Skeletal muscle satellite cell (primary cell): ENCODE data around the gene RPL10A.
A peak's percentile ranks its signal among the peaks of the same experiment; 100 is the strongest.

Experiments used
- H3K27me3 ChIP-seq: 2 replicates; pipeline ENCODE4 v1.7.0; 2013; ENCODE audit warnings: low read length; ENCODE audit not compliant: control insufficient read depth, insufficient read depth
- H3K36me3 ChIP-seq: 2 replicates; pipeline ENCODE4 v1.7.0; 2013; ENCODE audit warnings: mild to moderate bottlenecking, control low read depth, low read length; ENCODE audit not compliant: insufficient read depth
- H3K4me1 ChIP-seq: 2 replicates; pipeline ENCODE4 v1.7.0; 2013; ENCODE audit warnings: low read length; ENCODE audit not compliant: control insufficient read depth, insufficient read depth
- H3K4me2 ChIP-seq: 2 replicates; pipeline ENCODE4 v1.7.0; 2013; ENCODE audit warnings: mild to moderate bottlenecking, low read length
- H3K4me3 ChIP-seq: 2 replicates; pipeline ENCODE4 v1.7.0; 2013; ENCODE audit warnings: low read length
- H3K9ac ChIP-seq: 2 replicates; pipeline ENCODE4 v1.7.0; 2013; ENCODE audit warnings: mild to moderate bottlenecking, low read depth, low read length, moderate library complexity
- H3K9me3 ChIP-seq: replicated peaks from 2 replicates; pipeline ENCODE4 v1.7.0; 2013; ENCODE audit warnings: mild to moderate bottlenecking, control low read depth, low read length

Gene RPL10A

DNA sequence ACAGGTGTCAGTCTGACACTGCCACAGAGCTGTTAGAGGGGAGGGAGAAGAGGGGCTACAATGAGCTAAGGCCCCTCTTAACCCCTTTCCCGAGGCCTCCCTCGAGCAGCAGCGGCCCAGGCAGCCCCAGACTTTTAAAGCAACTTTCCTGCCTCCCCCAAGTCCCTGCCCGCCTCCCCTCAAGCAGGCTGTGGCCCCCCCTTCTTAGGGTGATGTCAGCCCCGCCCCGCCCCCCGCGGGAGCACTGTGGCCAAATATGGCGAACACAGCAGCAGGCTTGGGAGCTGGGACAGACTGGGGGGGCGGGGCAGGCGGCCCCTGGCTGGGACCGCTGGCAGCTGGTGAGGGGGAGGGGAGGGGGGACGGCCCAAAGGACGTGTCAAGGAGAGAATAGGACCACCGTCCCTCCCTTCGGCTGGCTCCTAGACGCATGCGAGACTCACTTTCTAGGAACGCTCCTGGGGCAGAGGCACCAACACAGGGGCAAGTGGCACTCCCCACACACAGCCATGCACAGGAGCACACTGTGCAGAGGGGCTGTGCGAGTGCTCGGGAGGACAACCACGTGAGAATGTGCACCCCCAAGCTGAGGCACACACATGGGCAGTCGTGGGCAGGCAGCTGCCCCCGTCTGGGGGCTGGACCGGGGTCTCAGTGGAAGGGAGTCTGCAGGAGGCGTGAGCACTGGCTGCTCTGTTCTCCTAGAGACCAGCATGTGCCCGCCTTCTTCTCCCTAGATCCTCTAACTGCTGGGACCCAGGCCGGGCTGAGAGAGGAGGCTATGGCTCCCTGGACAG lies 22.0 kb downstream of the RPL10A start:
- Histone ChIP-seq H3K9ac (peak overlapping the region; percentile 55), H3K9me3 (no peaks in the 10 kb centered on the region), H3K4me3 (peak overlapping the region; percentile 40), H3K4me1 (peaks cover 95% of the 10 kb centered on the region), H3K4me2 (peak overlapping the region; percentile 67), H3K36me3 (peaks cover 5% of the 10 kb centered on the region), H3K27me3 (no peaks in the 10 kb centered on the region)

DNA sequence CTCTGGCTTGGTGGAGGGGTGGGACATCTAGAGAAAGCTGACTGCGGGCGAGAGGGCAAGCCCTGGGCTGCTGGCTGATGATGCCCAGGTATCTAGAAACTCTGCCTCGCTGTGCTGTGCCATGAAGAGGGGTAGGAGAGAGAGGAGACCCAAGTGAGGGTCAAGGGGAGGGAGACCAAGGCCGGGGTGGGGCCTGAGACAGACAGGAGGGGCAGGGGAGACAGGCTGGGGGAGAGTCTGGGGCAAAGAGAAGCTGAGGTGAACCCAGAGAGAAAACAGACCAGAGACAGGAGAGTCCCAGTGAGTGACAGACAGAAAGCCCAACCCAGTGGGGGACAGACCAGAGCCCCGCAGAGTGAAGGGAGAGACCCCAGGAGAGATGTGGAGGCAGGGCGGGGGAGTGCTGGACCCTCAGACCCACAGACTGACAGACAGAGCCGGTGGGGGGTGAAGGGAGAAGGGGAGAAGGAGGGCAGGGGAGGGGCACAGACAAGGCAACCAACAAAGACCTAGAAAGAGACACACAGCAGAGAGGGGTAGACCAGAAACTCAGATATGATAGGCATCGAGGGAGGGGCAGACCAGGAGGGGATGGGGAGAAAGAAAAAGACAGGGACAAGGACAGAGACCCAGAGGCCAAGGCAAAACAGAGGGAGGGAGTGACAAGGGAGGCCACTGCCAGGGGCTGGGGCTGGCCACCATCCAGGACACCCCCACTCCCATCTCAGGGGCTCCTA lies 22.8 kb downstream of the RPL10A start:
- no peaks in the 10 kb centered on the region for H3K27me3 ChIP-seq
- H3K4me1 ChIP-seq, result peaks cover 94% of the 10 kb centered on the region
- peak overlapping the region; percentile 43 for H3K9ac ChIP-seq
- H3K36me3 ChIP-seq, result peaks cover 5% of the 10 kb centered on the region
- no peaks in the 10 kb centered on the region for H3K9me3 ChIP-seq
- peak overlapping the region; percentile 40 for H3K4me3 ChIP-seq
- H3K4me2 ChIP-seq, result peak overlapping the region; percentile 67

DNA sequence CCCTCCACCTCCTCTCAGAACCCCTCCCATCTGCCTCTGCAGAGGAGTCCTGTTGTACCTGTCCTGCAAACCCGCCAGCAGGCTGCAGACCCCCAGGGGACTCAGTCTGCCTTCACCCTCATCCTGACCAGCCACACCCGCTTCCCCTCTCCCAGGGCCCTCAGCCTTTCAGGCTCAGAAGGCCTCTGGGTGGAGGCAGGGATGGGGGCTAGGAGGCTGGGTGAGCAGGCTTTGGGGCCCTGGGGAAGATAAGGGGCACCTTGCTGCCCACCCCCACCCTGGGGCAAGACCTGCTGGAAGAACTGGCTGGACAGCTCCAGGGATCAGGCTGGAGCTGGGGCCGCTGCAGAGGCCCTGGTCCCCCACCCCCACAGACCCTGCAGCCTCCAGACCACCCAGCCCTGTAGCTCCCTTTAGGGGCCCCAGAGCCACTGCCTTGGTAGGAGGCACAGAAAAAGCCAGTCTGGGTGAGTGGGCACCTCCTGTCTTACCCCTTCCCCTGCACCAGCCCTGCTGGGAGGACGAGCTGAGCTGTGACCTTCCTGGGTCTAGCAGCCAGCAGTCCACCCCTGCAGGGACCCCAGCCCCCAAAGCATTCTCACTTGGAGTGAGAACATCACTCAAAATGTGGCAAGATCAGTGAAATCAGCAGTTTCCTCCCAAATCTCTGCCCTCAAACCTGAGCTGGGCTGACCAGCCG lies 23.5 kb downstream of the RPL10A start:
- Histone ChIP-seq H3K4me2 (no peak overlapping the region), H3K36me3 (peaks cover 5% of the 10 kb centered on the region), H3K9me3 (no peaks in the 10 kb centered on the region), H3K4me3 (no peak overlapping the region), H3K9ac (no peak overlapping the region), H3K27me3 (no peaks in the 10 kb centered on the region), H3K4me1 (peaks cover 87% of the 10 kb centered on the region)

DNA sequence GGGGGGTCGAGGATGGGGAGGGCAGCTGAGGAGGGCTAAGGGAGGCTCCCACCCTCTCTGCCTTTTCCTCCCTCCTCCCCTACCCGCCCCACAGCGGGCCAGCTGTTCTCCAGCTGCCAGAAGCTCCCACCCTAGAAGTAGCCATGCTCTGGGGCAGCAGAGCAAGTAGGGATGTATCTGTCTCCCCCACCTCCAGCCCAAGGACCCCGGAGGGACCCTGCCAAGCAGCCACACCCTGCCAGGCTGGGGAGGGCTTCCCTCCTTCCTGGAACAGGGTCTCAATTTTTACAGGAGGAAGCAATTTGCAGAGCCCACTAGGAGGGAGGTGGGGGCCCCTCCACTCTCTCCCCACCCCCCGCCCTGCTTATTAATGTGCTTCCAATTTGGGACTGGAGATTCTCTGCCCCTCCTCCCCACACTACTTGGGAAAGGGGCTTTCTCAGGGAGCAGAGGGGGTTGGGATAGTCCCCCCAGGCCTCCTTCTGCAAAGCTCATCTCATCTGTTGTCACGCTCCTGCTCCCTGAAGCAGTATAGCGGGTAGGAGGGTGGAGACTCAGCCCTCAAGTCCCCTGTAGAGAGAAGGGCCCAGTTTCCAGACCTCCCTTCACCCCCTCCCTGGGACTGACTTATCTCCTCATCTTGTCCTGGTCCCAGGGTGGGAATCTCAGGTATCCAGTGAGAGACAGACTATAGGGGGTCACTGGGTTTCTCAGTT lies 24.2 kb downstream of the RPL10A start:
- no peaks in the 10 kb centered on the region for H3K27me3 ChIP-seq
- H3K9ac ChIP-seq, result no peak overlapping the region
- H3K4me3 ChIP-seq, result no peak overlapping the region
- peaks cover 80% of the 10 kb centered on the region for H3K4me1 ChIP-seq
- H3K36me3 ChIP-seq, result peaks cover 5% of the 10 kb centered on the region
- H3K9me3 ChIP-seq, result no peaks in the 10 kb centered on the region
- no peak overlapping the region for H3K4me2 ChIP-seq

DNA sequence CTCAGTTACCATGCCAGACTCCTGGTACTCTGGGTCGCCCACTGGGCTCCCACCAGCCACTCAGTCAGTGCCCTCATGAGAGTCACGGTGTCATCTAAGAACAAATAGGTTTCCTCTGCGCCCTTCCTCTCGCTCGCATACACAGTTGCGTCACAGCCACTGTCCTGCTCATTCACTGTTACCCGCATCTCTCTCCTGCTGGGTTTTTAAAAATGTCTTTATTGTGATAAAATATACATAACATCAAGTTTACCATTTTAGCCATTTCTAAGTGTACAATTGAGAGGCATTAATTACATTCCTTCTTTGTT lies 24.7 kb downstream of the RPL10A start:
- Histone ChIP-seq H3K9ac (no peak overlapping the region), H3K4me2 (no peak overlapping the region), H3K36me3 (peaks cover 5% of the 10 kb centered on the region), H3K4me1 (peaks cover 79% of the 10 kb centered on the region), H3K4me3 (no peak overlapping the region), H3K27me3 (no peaks in the 10 kb centered on the region), H3K9me3 (no peaks in the 10 kb centered on the region)

DNA sequence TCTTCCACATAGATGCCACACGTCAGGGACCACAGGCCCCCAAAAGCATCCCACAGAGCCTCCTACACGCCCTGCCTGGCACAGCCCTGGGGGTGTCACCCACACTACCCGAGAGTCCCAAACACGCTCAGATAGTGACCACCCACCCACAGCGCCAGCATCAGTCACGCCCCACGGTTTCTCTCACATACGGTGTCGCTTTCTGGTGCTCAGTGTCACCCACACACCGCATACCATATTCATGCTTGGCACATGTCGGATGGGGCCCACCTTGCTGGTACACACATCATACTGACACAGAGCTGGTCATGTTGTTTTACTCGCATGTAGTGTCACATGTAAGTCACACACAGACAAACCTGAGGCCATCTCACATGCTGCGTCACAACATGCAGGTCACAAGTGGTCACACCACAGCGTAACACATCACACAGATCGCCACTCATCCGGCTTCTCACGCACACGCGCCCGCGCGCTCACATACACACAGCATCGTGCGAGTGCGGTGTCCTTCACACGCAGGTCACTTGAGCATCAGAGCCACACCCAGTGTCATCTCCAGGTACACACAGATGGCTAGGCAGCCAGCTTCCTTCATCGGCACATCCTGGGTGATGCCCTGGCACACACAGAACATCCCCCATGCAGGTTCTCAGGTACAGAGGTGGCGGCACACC lies 25.2 kb downstream of the RPL10A start:
- Histone ChIP-seq H3K4me2 (peak overlapping the region; percentile 97), H3K4me1 (peaks cover 79% of the 10 kb centered on the region), H3K27me3 (no peaks in the 10 kb centered on the region), H3K9me3 (no peaks in the 10 kb centered on the region), H3K36me3 (peaks cover 5% of the 10 kb centered on the region), H3K9ac (peak overlapping the region; percentile 47), H3K4me3 (peak overlapping the region; percentile 79)

DNA sequence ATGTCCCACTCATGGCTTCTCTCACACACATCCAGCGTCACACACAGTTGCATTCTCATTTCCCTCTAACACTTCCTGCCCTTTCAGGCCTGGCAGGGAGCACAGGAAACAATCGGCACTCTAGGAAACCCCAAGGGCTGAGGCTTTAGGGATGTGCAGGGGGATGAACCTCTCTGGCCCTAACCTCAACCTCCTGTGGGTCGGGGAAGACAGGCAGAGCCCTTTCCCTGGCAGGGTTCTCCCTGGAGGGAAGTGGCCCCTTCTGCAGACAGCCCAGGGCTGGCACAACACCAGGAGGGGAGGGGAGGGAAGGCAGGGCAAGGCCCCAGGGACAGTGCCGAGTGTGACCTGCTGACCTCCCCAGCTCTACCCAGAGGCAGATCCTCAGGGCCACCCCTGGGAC lies 26.0 kb downstream of the RPL10A start:
- H3K9me3 ChIP-seq, result no peaks in the 10 kb centered on the region
- no peaks in the 10 kb centered on the region for H3K27me3 ChIP-seq
- peak overlapping the region; percentile 47 for H3K9ac ChIP-seq
- peak overlapping the region; percentile 79 for H3K4me3 ChIP-seq
- peaks cover 80% of the 10 kb centered on the region for H3K4me1 ChIP-seq
- H3K4me2 ChIP-seq, result peak overlapping the region; percentile 97
- peaks cover 5% of the 10 kb centered on the region for H3K36me3 ChIP-seq

DNA sequence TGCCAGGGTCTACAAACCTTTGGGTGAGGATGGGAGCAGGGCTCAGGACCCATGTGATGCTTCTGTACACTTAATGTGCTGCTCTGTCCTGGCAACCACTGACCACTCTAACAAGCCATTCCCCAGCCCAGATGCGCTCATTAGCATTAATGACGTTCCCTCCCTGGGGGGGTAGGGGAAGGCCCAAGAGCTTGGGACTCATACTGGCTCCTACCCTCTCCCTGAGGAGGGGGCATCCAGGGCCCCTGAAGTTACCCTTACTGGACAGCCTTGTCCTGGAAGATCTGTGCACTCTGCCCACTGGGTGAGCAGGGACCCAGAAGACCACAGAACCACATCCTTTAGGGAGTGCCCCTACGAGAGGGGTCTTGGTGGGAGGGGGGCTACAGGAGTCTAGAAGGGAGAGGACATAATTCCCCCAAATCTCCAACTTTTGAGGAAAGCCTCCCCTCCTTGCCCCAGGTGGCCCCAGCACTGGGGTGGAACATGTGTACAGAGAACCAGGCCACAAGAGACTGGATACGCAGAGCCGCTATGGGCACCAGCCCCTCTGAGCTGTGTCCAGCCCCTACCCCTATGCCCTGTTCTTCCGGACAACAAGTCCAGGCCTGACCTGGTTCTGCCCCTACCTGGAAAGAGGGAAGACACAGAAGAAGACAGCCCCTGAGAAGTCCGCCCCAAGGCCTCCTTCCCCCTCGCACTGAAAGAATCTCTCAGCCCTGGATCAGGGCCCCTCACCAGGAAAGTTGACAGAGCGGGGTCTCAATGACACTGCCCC lies 27.2 kb downstream of the RPL10A start:
- H3K4me1 ChIP-seq, result peaks cover 73% of the 10 kb centered on the region
- peak overlapping the region; percentile 84 for H3K9ac ChIP-seq
- no peaks in the 10 kb centered on the region for H3K9me3 ChIP-seq
- H3K4me2 ChIP-seq, result peak overlapping the region; percentile 97
- H3K4me3 ChIP-seq, result peak overlapping the region; percentile 79
- H3K36me3 ChIP-seq, result peaks cover 5% of the 10 kb centered on the region
- no peaks in the 10 kb centered on the region for H3K27me3 ChIP-seq

DNA sequence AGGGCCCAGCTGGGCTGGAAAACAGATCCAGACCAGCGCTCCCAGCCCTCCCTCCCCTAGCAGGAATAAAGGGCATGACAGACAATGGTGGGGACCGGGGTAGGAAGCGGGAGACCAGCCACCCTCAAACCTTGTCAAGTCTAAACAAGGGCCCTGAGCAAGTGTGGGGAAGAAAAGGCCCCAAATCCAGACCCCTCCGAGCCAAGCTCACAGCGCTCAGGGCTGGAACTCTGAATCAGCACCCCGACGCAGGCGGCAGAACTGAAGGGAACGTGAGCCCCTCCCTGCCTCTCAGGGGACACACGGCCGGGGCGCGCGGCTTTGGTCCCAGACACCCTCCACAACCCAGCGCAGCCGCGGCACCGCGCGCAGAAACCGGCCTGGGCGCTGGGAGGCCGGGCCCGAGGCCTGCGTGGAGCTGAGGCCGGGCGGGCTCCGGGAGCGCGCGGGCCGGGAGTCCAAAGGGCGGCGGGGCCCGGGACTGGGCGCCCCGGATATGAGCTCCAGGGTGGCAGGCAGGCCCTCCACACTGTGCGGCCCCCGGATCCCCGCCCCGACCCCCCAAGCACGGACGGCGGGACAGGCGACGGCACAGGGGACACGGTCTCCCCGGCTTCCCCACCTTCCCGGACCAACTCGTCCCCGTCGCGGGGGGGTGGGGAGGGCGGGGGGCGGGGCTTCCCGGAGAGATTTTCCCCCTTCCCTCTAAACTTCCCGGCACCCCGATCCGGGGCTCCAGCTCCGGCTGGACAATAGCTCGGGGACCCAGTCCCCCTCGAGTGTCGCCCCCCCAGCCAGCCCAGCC lies 28.0 kb downstream of the RPL10A start:
- Histone ChIP-seq H3K4me1 (peaks cover 73% of the 10 kb centered on the region), H3K9ac (peak overlapping the region; percentile 84), H3K4me2 (peak overlapping the region; percentile 97), H3K36me3 (peaks cover 5% of the 10 kb centered on the region), H3K4me3 (peak overlapping the region; percentile 79), H3K27me3 (no peaks in the 10 kb centered on the region), H3K9me3 (no peaks in the 10 kb centered on the region)
